K562 (cell line): ENCODE measurements around the gene SLC22A23. TPM values are rescaled to one million over a fixed set of nuclear protein-coding genes. Genes with fewer than 3 reads are reported as not detected.

ENCODE experiments used
- ATAC-seq: fragments of 200-7000 bp; cut with Tn5 transposase; 3 replicates; pipeline ENCODE4 v1.9.1; 2020; ENCODE audit warnings: moderate library complexity
- BruUV-seq: library from RNA; stranded (reverse); fragments of 400-500 nt; replicated peaks from 2 replicates; lab custom pipeline; 2021; lab: Mats Ljungman, UMichigan
- CTCF ChIA-PET: fragments of 300-600 bp; formaldehyde crosslinking; extraction: SDS; loops from one replicate; lab custom pipeline; 2021; ENCODE audit warnings: low intra/inter-chr PET ratio; lab: Yijun Ruan, JAX
- POLR2A ChIA-PET: fragments of 300-600, 350-650 bp; sonication (Branson Sonifier 250); formaldehyde crosslinking; extraction: SDS; loops from one replicate; lab custom pipeline; 2021; ENCODE audit warnings: antibody characterized with exemption, inconsistent platforms; lab: Yijun Ruan, JAX
- DNase-seq, 4 experiments: peaks; one replicate each; pipeline versions ENCODE4 v3.0.0 to v3.0.0-alpha.2; 2011 to 2018; ENCODE audit warnings: low spot score in 3 of 4, mixed read lengths in 3 of 4; ENCODE audit errors: extremely low read depth in 1 of 4
- FAIRE-seq: peaks from 2 replicates; lab custom pipeline; 2011; peaks lifted over from hg19 to GRCh38; lab: Jason Lieb, UNC
- H2AFZ ChIP-seq: 2 replicates; pipeline ENCODE4 v1.6.0; 2011; ENCODE audit warnings: low read depth, low read length, control low read depth, inconsistent platforms
- H3K27ac ChIP-seq: fragments of 200-600 bp; 3 replicates; pipeline ENCODE4 v1.8.0; 2011; ENCODE audit warnings: low read depth, mild to moderate bottlenecking, control low read depth, inconsistent platforms, low read length, moderate library complexity, mixed read lengths; ENCODE audit errors: extremely low read depth
- H3K27me3 ChIP-seq, 2 experiments: fragments of 300-600 bp in 1 of 2; 2 replicates in 1 of 2; 3 replicates in 1 of 2; pipeline versions ENCODE4 v1.6.0 to v1.8.0; 2011; ENCODE audit warnings: inconsistent platforms in 2 of 2, low read length in 2 of 2, mild to moderate bottlenecking in 1 of 2, mixed read lengths in 1 of 2, moderate library complexity in 1 of 2; ENCODE audit not compliant: control insufficient read depth in 2 of 2, insufficient read depth in 2 of 2
- H3K36me3 ChIP-seq: fragments of 300-600 bp; 3 replicates; pipeline ENCODE4 v1.8.0; 2011; ENCODE audit warnings: mild to moderate bottlenecking, low read length, inconsistent platforms; ENCODE audit not compliant: control insufficient read depth, insufficient read depth
- H3K4me1 ChIP-seq, 2 experiments: fragments of 200-600 bp in 1 of 2; replicated peaks in 1 of 2; 2 replicates in 1 of 2; 3 replicates in 1 of 2; pipeline versions ENCODE4 v1.5.1 to v1.8.0; 2011; ENCODE audit warnings: inconsistent platforms in 2 of 2, low read length in 2 of 2, mild to moderate bottlenecking in 1 of 2, mixed read lengths in 1 of 2, moderate library complexity in 1 of 2; ENCODE audit not compliant: control insufficient read depth in 2 of 2, insufficient read depth in 2 of 2
- H3K4me2 ChIP-seq: 2 replicates; pipeline ENCODE4 v1.6.1; 2011; ENCODE audit warnings: low read length, control low read depth, inconsistent platforms, mixed read lengths; ENCODE audit not compliant: insufficient read depth
- H3K4me3 ChIP-seq: fragments of 200-600 bp; sonication (generic), shearing (Covaris generic); 2 replicates; pipeline ENCODE4 v1.5.1; 2016; ENCODE audit warnings: control low read depth, inconsistent platforms
- H3K79me2 ChIP-seq: fragments of 200-600 bp; 3 replicates; pipeline ENCODE4 v1.8.0; 2011; ENCODE audit warnings: low read length, inconsistent platforms; ENCODE audit not compliant: control insufficient read depth, insufficient read depth
- H3K9ac ChIP-seq, 2 experiments: 2 replicates each; pipeline versions ENCODE4 v1.6.0 to v1.6.1; 2011; ENCODE audit warnings: low read depth in 2 of 2, low read length in 2 of 2, control low read depth in 1 of 2, inconsistent platforms in 1 of 2, mild to moderate bottlenecking in 1 of 2, mixed read lengths in 1 of 2; ENCODE audit not compliant: insufficient read depth in 1 of 2
- H3K9me1 ChIP-seq: one replicate; pipeline ENCODE4 v1.6.0; 2011; ENCODE audit warnings: inconsistent platforms, mild to moderate bottlenecking, low read length, moderate library complexity; ENCODE audit not compliant: control insufficient read depth, insufficient read depth
- H3K9me3 ChIP-seq: replicated peaks from 2 replicates; pipeline ENCODE4 v1.5.1; 2011; ENCODE audit warnings: low read depth, low read length, inconsistent platforms; ENCODE audit not compliant: control insufficient read depth, insufficient read depth
- H4K20me1 ChIP-seq: replicated peaks from 2 replicates; pipeline ENCODE4 v1.6.1; 2011; ENCODE audit warnings: low read length, inconsistent platforms, mixed read lengths; ENCODE audit not compliant: control insufficient read depth, insufficient read depth
- BRF2 ChIP-seq: IDR thresholded peaks from 3 replicates; pipeline ENCODE4 v1.6.1; 2011; ENCODE audit warnings: borderline replicate concordance, mild to moderate bottlenecking; ENCODE audit not compliant: insufficient read length, insufficient read depth
- GATA2 ChIP-seq: sonication (generic); formaldehyde crosslinking; IDR thresholded peaks from 2 replicates; pipeline ENCODE4 v1.4.0; 2020; ENCODE audit warnings: mild to moderate bottlenecking, missing genetic modification reagents
- PRDM10 ChIP-seq: fragments of 450-650 bp; IDR thresholded peaks from 2 replicates; pipeline ENCODE4 v1.6.1; 2018; ENCODE audit not compliant: partially characterized antibody
- TFAP4 ChIP-seq: sonication (generic); formaldehyde crosslinking; IDR thresholded peaks from 2 replicates; pipeline ENCODE4 v1.8.0; 2022; ENCODE audit warnings: missing genetic modification reagents, mild to moderate bottlenecking, moderate library complexity, borderline replicate concordance
- ZBTB26 ChIP-seq: fragments of 450-650 bp; formaldehyde crosslinking; IDR thresholded peaks from 2 replicates; pipeline ENCODE4 v1.4.0; 2022; ENCODE audit warnings: missing genetic modification characterization
- WGBS: fragments of 100-300 bp; shearing (Covaris generic); methylation state at CpG from one replicate; pipeline ENCODE4 v1.1.6; 2016; ENCODE audit warnings: low coverage, mixed read lengths; ENCODE audit not compliant: insufficient coverage; ENCODE audit errors: missing lambda C conversion rate; 5-methylcytosine and 5-hydroxymethylcytosine counted together
- in situ Hi-C: fragments of 300-500 bp; cut with MboI; formaldehyde crosslinking; loops from 4 replicates; pipeline ENCODE4 v1.15.0; 2018; ENCODE audit warnings: inconsistent platforms, mixed read lengths
- intact Hi-C: fragments of 100-400 bp; cut with micrococcal nuclease; formaldehyde crosslinking; loops from 2 replicates; pipeline ENCODE4 v1.14.2; 2022
- polyA plus RNA-seq, 8 experiments: library from polyadenylated mRNA; depleted of rRNA in 4 of 8; stranded (reverse) in 5 of 8; unstranded in 3 of 8; fragments of >200 nt; fragmentation: Nextera tagmentation in 2 of 8; fragmentation: Illumina TruSeq in 1 of 8; extraction: Ambion mirVana in 2 of 8; extraction: Trizol in 1 of 8; gene quantifications; 2 replicates each; pipeline versions ENCODE4 v1.2.1 to v1.2.3, GENCODE V29; 2011 to 2014; ENCODE audit warnings: inconsistent platforms in 1 of 8, missing spikeins in 1 of 8
- total RNA-seq, 7 experiments: library from RNA; depleted of rRNA in 6 of 7; stranded (reverse); fragments of >200 nt in 6 of 7; fragmentation: Illumina TruSeq in 2 of 7; extraction: Trizol in 2 of 7; gene quantifications; 2 replicates each; pipeline versions ENCODE4 v1.2.1 to v1.2.3, GENCODE V29; 2011 to 2021; ENCODE audit warnings: low replicate concordance in 1 of 7

Gene SLC22A23
- total and polyA plus RNA-seq, 9 of the 15 experiments (the other 6 are each of a cell fraction or from before 2014, with no cell fraction given) = 0.30 to 8.7 (median 2.5) TPM

- TF ChIP-seq PRDM10 (no peak), GATA2 (no peak)
Observed at GRCh38 chr6:3293271-3294155, 163.3 kb downstream of the SLC22A23 start (continued).

GRCh38 chr6:3292431-3293197 lies 164.2 kb downstream of the SLC22A23 start:
- Histone ChIP-seq H3K9ac (peak overlapping the region in 1 of 2 experiments; percentile 38; a peak in 2 of 4 replicates), H3K9me1 (peaks cover 7% of the 10 kb centered on the region), H3K79me2 (no peaks in the 10 kb centered on the region), H3K4me2 (no peak overlapping the region; the same call in 1 of the 2 replicates), H3K36me3 (no peaks in the 10 kb centered on the region), H3K4me3 (no peak overlapping the region), H3K4me1 (peaks cover 42 to 48% of the 10 kb centered on the region in 2 experiments), H2AFZ (no peak overlapping the region), H3K9me3 (no peaks in the 10 kb centered on the region), H3K27me3 (no peaks in the 10 kb centered on the region), H3K27ac (no peak overlapping the region), H4K20me1 (peaks cover 13% of the 10 kb centered on the region; the same call in 1 of the 2 replicates)
- in situ Hi-C loops = no loop called here
- intact Hi-C loops = no loop called here
- CTCF ChIA-PET = interaction anchor here (0.5 to 1.8 kb wide), 2 partner anchors 13 to 16 kb away, joined by 3 to 5 read pairs; no protein-coding TSS in a partner anchor
- DNase-seq = no peak
- BruUV-seq = no TSS peak
- 67% methylated on average over 23 of the region's 32 CpGs for WGBS
- no peak for ATAC-seq
- no peak for FAIRE-seq
- POLR2A ChIA-PET = interaction anchor here (0.6 to 1.2 kb wide), 4 partner anchors 21 to 726 kb away, joined by 3 read pairs; no protein-coding TSS in a partner anchor
- TF ChIP-seq ZBTB26 (no peak), BRF2 (no peak), TFAP4 (0 out of 2 replicates have a peak, but pooled peaks have one; percentile 12)
